Measurements from ENCODE around the gene RCOR1.

DNA sequence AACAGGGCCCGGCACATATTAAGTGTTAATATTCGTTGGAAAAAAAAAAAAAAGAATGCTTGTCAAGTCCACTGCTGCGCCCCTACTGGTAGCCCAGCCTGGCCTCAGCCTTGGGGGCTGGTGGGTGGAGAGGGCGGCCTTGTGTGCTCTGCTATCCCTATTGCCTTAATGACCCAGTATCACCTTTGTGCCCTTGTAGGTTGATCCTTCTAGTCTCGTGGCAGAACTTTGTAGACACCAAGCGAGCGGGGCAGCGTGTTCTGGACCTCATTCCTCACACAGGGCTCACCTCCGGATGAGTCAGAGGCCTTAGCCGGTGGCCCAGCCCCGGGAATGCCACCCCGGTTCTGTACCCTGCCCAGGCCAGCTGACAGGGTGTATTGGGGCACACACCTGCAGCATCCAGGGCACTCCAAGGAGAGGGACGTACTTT is 1.8 kb upstream of the RCOR1 start:
- TF ChIP-seq, protein P1, sequence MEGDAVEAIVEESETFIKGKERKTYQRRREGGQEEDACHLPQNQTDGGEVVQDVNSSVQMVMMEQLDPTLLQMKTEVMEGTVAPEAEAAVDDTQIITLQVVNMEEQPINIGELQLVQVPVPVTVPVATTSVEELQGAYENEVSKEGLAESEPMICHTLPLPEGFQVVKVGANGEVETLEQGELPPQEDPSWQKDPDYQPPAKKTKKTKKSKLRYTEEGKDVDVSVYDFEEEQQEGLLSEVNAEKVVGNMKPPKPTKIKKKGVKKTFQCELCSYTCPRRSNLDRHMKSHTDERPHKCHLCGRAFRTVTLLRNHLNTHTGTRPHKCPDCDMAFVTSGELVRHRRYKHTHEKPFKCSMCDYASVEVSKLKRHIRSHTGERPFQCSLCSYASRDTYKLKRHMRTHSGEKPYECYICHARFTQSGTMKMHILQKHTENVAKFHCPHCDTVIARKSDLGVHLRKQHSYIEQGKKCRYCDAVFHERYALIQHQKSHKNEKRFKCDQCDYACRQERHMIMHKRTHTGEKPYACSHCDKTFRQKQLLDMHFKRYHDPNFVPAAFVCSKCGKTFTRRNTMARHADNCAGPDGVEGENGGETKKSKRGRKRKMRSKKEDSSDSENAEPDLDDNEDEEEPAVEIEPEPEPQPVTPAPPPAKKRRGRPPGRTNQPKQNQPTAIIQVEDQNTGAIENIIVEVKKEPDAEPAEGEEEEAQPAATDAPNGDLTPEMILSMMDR (IDR thresholded peaks at IDR 0.05): peak in 2 of 3 donors; percentile 15 to 31
- TF ChIP-seq EP300 (IDR thresholded peaks at IDR 0.05): no peak

All from ovary (tissue), 3 donors.